ENCODE data around the gene ADAM33. TPM values are rescaled to one million over a fixed set of nuclear protein-coding genes. Genes with fewer than 3 reads are reported as not detected.

The ADAM33 gene
- total RNA-seq, 1 donor = 11.2 TPM

DNA sequence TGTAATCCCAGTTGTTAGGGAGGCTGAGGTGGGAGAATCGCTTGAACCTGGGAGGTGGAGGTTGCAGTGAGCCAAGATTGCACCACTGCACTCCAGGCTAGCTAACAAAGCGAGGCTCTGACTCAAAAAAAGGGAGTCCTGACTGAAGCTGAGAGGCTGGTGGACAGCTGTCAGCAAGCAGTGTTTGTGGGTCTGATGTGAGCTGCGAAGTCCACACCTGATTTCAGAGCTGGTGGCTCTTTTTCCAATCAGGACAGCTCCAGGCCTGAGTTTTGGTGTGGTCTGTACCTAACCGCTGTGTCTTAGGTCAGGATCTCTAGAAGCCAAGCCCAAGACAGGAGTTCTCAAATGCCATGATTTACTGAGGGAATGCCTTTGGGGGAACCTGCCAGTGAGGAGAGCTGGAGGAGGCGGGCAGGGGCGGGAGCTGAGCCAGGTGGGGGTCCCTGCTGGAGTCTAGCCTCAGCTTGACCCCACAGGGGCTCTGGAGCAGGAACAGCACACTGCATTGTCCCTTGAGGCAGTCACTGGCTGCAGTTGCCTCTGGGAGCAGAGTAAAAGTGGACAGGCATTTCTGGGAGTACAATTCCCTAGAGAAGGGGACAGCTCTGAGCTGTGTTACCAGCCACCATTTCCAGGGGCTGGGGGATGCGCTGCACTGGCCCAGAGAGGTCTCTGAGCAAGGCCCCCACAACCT lies 23.6 kb downstream of the ADAM33 start:
- Histone ChIP-seq H3K4me3 (ENCODE audit: insufficient read depth, low read length) (no peak overlapping the region), H3K27ac (ENCODE audit: low read depth, low read length) (no peak overlapping the region), H3K4me2 (ENCODE audit: insufficient read depth, low read length) (no peak overlapping the region), H3K36me3 (ENCODE audit: insufficient read depth, low read length) (no peaks in the 10 kb centered on the region), H3K27me3 (ENCODE audit: insufficient read depth, low read length) (peaks cover 29% of the 10 kb centered on the region), H3K4me1 (ENCODE audit: insufficient read depth, low read length) (no peaks in the 10 kb centered on the region), H3K79me2 (ENCODE audit: insufficient read depth, low read length) (no peaks in the 10 kb centered on the region), H3K9me3 (ENCODE audit: low read depth, low read length) (peaks cover 3% of the 10 kb centered on the region), H4K20me1 (ENCODE audit: insufficient read depth, low read length) (no peaks in the 10 kb centered on the region), H2AFZ (ENCODE audit: low read length) (no peak overlapping the region)
- no peak for DNase-seq (ENCODE audit: insufficient read length, low spot score, missing footprints)
- TF ChIP-seq, protein P1, sequence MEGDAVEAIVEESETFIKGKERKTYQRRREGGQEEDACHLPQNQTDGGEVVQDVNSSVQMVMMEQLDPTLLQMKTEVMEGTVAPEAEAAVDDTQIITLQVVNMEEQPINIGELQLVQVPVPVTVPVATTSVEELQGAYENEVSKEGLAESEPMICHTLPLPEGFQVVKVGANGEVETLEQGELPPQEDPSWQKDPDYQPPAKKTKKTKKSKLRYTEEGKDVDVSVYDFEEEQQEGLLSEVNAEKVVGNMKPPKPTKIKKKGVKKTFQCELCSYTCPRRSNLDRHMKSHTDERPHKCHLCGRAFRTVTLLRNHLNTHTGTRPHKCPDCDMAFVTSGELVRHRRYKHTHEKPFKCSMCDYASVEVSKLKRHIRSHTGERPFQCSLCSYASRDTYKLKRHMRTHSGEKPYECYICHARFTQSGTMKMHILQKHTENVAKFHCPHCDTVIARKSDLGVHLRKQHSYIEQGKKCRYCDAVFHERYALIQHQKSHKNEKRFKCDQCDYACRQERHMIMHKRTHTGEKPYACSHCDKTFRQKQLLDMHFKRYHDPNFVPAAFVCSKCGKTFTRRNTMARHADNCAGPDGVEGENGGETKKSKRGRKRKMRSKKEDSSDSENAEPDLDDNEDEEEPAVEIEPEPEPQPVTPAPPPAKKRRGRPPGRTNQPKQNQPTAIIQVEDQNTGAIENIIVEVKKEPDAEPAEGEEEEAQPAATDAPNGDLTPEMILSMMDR (IDR thresholded peaks at IDR 0.05; ENCODE audit: extremely low read depth, low read depth, low read length) = no peak

DNA sequence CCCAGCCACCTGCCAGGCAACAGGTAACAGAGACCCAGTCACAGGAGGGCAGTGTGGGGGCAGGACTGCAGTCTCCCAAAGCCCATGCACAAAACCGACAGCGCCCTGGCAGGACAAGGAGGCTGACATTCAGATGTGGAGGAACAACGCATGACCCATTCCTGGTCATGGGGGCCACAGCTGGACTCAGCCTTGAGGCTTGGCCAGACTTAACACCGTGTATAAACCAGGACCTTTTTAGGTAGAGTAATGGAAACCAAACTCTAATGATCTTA lies 26.7 kb downstream of the ADAM33 start:
- TF ChIP-seq, protein P1 (IDR thresholded peaks at IDR 0.05; ENCODE audit: extremely low read depth, low read depth, low read length) = no peak
- H2AFZ ChIP-seq (ENCODE audit: low read length) = no peak overlapping the region
- H3K36me3 ChIP-seq (ENCODE audit: insufficient read depth, low read length) = no peaks in the 10 kb centered on the region
- no peak for DNase-seq (ENCODE audit: insufficient read length, low spot score, missing footprints)
- H4K20me1 ChIP-seq (ENCODE audit: insufficient read depth, low read length) = no peaks in the 10 kb centered on the region
- peaks cover 8% of the 10 kb centered on the region for H3K27me3 ChIP-seq (ENCODE audit: insufficient read depth, low read length)
- no peaks in the 10 kb centered on the region for H3K79me2 ChIP-seq (ENCODE audit: insufficient read depth, low read length)
- no peak overlapping the region for H3K27ac ChIP-seq (ENCODE audit: low read depth, low read length)
- no peak overlapping the region for H3K4me2 ChIP-seq (ENCODE audit: insufficient read depth, low read length)
- H3K4me1 ChIP-seq (ENCODE audit: insufficient read depth, low read length) = no peaks in the 10 kb centered on the region
- peaks cover 3% of the 10 kb centered on the region for H3K9me3 ChIP-seq (ENCODE audit: low read depth, low read length)
- H3K4me3 ChIP-seq (ENCODE audit: insufficient read depth, low read length) = no peak overlapping the region

- no peak overlapping the region for H3K4me2 ChIP-seq (ENCODE audit: insufficient read depth, low read length)
- H3K9me3 ChIP-seq (ENCODE audit: low read depth, low read length) = peaks cover 3% of the 10 kb centered on the region
- peaks cover 3% of the 10 kb centered on the region for H3K27me3 ChIP-seq (ENCODE audit: insufficient read depth, low read length)
- peak; percentile 69 for DNase-seq (ENCODE audit: insufficient read length, low spot score, missing footprints)
- no peak overlapping the region for H2AFZ ChIP-seq (ENCODE audit: low read length)
- H3K79me2 ChIP-seq (ENCODE audit: insufficient read depth, low read length) = no peaks in the 10 kb centered on the region
- no peak overlapping the region for H3K4me3 ChIP-seq (ENCODE audit: insufficient read depth, low read length)
- no peak overlapping the region for H3K27ac ChIP-seq (ENCODE audit: low read depth, low read length)
- H4K20me1 ChIP-seq (ENCODE audit: insufficient read depth, low read length) = no peaks in the 10 kb centered on the region
- TF ChIP-seq, protein P1 (IDR thresholded peaks at IDR 0.05; ENCODE audit: extremely low read depth, low read depth, low read length) = no peak
- no peaks in the 10 kb centered on the region for H3K36me3 ChIP-seq (ENCODE audit: insufficient read depth, low read length)
- H3K4me1 ChIP-seq (ENCODE audit: insufficient read depth, low read length) = no peaks in the 10 kb centered on the region
Observed at GRCh38 chr20:3654326-3655130, 27.3 kb downstream of the ADAM33 start.

DNA sequence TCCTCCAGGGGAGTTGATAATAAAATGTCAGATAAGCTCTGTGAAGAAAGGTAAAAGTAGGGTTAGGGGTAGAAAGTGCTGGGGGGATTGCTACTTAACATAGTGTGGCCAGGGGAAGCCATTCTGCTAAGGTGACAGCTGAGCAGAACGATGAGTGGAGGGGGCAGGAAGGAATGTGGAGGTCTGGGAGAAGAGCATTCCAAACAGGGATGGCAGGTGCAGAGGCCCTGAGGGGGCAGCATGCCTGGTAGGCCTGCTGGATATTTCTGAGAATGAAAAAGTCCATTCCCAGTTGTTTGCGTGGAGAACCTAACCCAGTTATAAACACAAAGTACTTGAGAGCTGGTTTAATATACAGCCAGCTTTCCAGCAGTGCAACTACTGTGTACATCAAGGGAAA lies 27.9 kb downstream of the ADAM33 start:
- H3K9me3 ChIP-seq (ENCODE audit: low read depth, low read length) = peaks cover 3% of the 10 kb centered on the region

More for the DNA sequence above, 27.9 kb downstream of the ADAM33 start:
- no peaks in the 10 kb centered on the region for H3K79me2 ChIP-seq (ENCODE audit: insufficient read depth, low read length)
- DNase-seq (ENCODE audit: insufficient read length, low spot score, missing footprints) = no peak
- no peak overlapping the region for H3K27ac ChIP-seq (ENCODE audit: low read depth, low read length)
- H3K27me3 ChIP-seq (ENCODE audit: insufficient read depth, low read length) = no peaks in the 10 kb centered on the region
- H2AFZ ChIP-seq (ENCODE audit: low read length) = no peak overlapping the region
- H4K20me1 ChIP-seq (ENCODE audit: insufficient read depth, low read length) = no peaks in the 10 kb centered on the region
- no peak overlapping the region for H3K4me2 ChIP-seq (ENCODE audit: insufficient read depth, low read length)
- no peaks in the 10 kb centered on the region for H3K36me3 ChIP-seq (ENCODE audit: insufficient read depth, low read length)
- TF ChIP-seq, protein P1 (IDR thresholded peaks at IDR 0.05; ENCODE audit: extremely low read depth, low read depth, low read length) = no peak
- H3K4me1 ChIP-seq (ENCODE audit: insufficient read depth, low read length) = no peaks in the 10 kb centered on the region
- H3K4me3 ChIP-seq (ENCODE audit: insufficient read depth, low read length) = no peak overlapping the region
